Stimulated activated CD8-positive, alpha-beta memory T cell treated with anti-CD3 and anti-CD28 coated beads, Interleukin-2, amount 100 ng/mL, for 48 hours (primary cell): Measurements from ENCODE around the gene MCFD2.

Experiments
- DNase-seq, 2 donors: peaks; one replicate each; pipeline ENCODE4 v3.0.0-alpha.2; 2020; ENCODE audit warnings: low read depth in 2 of 2

MCFD2 gene

GRCh38 chr2:46915281-46915810 lies at the start of gene MCFD2:
Gene MCFD2 (minus strand): TSS chr2:46915806. CDS start chr2:46909171, 6,635 bp downstream.
- no peak for DNase-seq

GRCh38 chr2:46964835-46965560 lies 49.4 kb upstream of the MCFD2 start:
- no peak for DNase-seq

- no peak for DNase-seq
Measured at GRCh38 chr2:46963941-46964673, 48.5 kb upstream of the MCFD2 start.

DNA sequence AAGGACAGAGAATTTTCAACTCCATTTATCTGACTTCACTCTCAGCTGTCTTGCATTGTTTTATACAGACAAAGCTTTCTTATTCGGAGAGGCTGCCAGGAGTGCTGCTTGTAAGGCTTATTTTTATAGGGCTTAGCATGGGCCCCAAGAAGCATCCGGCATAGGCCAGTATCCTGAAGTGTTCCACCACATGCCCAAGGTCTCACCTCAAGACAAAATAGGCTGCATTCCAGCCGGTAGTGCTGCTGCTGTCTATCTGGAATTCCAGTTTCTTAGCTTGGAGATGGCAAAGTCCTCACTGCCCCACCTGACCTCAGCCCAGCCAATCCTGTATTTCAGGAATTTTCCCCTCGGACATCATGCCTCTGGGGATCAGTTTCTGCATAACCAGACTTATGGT lies 47.6 kb upstream of the MCFD2 start:
- no peak for DNase-seq

DNA sequence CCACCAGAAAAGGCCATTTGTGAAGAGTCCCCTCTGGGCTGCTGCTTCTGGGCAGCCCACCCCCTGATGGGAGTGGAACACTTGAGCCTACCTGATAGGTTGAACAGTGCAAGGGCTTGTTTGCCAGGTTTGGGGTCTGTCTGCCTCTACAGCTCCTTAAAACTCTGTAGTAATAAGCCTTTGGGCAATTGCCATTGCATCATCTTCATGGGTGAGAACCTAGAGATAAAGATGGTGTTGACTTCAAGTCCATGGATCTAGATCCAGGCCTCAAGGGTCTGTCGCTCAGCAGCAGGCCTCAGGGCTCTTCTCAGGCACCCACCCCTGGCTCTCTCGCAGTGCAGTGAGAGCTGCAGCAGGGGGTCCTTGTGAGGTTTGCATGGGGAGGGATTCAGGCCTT lies 47.1 kb upstream of the MCFD2 start:
- DNase-seq, result no peak

DNA sequence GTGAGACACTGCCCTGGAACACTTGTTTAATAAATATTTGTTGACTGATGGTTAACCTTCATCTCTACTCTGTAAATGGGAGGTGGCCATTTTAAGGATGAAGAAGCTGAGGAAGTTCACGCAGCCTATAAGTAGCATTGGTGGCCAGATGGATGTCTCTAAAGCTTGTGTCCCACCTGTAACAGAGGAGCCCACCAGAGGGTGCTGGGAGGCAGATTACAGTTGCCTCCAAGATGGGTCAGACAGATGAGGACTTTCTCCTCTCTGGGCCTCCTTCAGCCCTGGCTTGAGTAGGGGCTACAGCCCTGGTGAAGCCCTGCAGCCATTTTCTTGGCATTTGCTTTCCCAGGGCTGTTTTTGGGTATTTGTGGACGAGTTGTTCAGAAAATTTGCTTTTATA lies 45.0 kb upstream of the MCFD2 start:
- DNase-seq, result no peak

GRCh38 chr2:46958431-46959017 lies 42.9 kb upstream of the MCFD2 start:
- no peak for DNase-seq

DNA sequence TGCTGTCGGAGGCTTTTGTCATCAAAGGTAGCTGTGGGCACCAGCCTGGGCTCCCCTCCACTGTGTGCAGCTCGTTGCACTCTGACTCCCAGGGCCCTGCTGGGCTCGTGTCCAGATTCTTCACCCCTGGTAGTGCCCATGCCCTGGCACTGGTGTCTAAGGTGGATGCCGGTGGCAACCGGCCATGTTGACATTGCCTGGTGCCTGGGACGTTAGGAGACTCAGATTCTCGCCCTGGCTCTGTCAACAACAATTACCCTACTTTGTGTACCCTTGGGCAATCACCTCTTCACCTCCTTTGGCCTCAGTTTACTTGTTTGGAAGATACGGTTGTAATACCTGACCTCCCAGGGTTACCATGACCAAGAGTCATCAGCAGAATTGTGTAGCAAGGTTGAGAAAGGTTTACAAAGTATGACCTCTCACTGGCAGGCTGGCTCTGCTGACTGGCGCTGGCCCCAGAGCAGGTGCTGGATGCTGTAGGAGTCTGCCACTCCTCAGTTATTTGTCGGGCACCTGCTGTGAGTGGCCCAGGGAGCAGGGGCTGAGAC lies 41.5 kb upstream of the MCFD2 start:
- no peak for DNase-seq

DNA sequence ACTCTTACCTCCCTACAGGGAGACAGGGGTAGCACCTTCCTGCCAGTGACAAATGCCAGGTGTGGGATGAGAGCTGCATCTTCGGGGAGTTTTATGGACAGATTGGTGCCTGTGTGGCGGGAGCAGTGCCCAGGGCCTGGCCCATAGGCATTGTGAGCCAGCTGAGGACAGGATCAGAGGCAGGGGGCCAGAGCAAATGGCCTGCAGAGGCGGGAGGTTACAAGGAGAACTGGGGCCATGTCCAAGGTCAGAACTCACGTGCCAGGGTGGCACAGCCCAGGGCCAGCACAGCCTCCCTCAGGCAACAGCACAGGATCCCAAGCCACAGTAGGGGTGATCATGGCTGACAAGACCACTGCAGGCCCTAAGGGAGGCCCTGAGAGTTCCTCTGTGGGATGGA lies 40.2 kb upstream of the MCFD2 start:
- no peak for DNase-seq

- DNase-seq, result no peak
Measured at GRCh38 chr2:46954951-46955571, 39.5 kb upstream of the MCFD2 start.

DNA sequence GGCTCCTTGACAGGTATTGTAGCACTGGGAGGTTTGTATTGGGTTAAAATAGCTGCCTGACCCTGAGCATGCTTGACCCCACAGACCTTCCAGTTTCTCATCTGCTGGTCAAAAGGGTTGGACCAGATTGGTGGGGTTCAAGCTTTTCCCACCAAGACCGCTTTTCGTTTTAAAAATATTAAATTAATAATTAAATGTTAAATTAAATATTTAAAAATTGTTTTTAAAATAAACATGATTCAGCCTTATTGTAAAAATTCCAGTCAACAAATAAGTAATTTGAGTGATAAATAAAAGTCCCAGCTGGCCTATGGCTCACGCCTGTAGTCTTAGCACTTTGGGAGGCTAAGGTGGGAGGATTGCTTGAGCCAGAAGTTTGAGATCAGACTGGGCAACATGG lies 36.6 kb upstream of the MCFD2 start:
- DNase-seq, result no peak

DNA sequence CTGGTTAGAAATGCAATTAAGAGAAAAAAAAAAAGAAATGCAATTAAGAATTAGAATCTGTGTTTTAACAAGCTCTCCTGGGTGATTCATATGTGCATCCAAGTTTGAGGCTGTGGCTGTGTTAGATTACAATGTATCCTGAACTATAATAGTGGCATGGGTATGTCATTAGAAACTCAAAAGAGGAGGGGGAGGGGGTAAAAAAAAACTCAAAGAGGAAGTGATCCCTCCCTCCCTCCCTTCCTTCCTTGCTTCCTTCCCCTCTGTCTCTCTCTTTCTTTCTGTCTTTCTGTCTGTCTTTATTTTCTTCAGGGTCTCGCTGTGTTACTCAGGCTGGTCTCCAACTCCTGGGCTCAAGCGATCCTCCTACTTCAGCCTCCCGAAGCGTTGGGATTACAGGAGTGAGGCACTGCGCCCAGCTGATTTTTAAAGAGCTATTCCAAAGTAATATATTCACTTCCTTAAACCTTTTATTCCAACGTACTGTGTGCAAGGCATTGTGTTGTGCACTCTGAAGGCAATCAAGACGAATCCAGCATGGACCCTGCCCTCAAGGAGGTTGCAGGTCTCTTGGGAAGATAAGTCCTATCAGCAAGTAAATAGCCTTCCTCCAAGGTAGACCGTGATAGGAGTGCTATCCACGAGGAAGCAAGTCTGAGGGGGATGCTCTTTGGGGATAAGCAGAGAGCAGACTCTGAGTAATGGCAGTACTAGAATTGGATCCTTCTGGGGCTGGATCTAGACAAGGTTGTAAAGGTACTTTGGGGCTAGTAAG lies 35.9 kb upstream of the MCFD2 start:
- no peak for DNase-seq

- no peak for DNase-seq
Measured at GRCh38 chr2:46950314-46950713, 34.7 kb upstream of the MCFD2 start.

- no peak for DNase-seq
Measured at GRCh38 chr2:46947841-46948240, 32.2 kb upstream of the MCFD2 start.

DNA sequence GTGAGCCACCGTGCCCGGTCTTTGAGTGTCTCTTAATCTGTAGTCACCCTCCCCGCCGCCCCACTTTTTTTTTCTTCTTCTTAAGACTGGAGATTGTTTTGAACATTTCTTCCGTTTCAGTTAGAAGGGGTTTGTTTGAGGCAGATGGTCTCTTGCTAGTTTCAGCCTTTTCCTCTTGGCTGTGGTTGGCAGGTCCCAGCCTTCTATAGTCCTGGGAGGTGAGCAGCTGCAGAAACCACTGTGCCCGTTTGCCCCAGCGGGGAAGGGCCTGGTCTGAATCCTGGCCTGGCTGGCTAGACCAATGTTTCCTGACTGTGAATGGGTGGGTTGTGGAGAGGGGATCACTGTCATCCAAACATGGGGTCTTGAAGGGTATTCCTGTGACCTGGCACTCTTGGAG lies 30.1 kb upstream of the MCFD2 start:
- no peak for DNase-seq

DNA sequence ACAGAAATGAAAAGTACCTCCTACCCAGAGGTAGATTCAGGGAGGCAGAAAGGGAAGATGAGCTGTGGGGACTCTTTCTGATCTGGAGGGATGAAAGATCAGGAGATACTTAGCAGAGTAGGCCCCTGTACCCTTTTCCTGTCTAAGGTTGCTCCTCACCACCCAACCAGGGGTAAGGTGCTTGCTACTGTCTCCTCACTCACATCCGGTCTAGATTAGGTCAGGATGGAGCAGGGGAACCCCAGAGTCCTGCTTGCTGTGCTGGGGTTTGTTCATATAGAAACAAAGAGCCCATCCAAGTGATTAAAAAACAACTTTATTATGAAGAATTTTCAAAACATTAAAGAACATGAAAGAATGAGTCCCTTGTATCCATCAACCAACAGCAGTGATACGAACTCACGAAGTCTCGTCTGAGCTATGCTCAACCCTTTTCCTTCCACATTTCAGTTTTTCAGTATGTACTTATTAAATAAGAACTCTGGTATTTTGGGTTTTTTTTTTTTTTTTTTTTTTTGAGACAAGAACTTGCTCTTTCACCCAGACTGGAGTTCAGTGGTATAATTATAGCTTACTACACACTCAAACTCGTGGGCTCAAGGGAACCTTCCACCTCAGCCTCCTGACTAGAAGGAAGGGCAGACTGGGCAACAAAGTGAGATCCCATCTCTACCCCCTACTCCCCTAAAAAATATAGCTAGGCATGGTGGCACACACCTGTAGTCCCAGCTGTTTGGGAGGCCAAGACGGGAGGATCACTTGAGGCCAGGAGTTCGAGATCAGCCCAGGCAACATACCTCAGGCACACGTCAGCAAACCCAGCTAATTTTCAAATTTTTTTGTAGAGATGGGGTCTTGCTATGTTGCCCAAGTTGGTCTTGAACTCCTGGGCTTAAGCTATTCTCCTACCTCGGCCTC lies 28.5 kb upstream of the MCFD2 start:
- DNase-seq, result peak; percentile 30 to 61

DNA sequence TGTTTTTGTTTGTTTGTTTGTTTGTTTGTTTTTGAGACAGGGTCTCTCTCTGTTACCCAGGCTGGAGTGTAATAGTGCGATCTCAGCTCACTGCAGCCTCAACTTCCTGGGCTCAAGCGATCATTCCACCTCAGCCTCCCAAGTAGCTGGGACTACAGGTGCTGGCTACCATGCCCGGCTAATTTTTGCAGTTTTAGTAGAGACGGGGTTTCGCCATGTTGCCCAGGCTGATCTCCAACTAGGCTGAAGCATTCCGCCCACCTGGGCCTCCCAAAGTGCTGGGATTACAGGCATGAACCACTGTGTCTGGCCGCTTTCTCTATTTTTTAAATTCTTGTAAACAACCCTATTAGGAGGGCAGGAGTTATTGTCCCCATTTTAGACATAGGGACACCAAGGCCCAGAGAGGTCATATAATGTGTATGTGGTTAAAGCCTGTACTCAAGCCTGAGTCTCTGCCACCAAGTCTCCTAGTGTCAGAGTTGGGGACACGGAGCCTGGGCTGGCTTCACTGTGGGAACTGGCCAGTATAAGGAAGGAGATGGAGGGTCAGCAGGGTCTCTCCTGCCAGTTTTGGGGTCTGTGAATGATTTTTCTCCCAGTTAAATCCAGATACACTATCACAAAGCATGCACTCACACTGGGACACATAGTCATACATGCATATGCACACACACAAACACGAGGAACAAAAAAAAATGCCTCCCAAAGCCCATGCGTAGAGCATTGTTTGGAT lies 27.5 kb upstream of the MCFD2 start:
- DNase-seq, result no peak

- DNase-seq, result peak; percentile 54 to 59
Measured at GRCh38 chr2:46942143-46942526, 26.5 kb upstream of the MCFD2 start.

DNA sequence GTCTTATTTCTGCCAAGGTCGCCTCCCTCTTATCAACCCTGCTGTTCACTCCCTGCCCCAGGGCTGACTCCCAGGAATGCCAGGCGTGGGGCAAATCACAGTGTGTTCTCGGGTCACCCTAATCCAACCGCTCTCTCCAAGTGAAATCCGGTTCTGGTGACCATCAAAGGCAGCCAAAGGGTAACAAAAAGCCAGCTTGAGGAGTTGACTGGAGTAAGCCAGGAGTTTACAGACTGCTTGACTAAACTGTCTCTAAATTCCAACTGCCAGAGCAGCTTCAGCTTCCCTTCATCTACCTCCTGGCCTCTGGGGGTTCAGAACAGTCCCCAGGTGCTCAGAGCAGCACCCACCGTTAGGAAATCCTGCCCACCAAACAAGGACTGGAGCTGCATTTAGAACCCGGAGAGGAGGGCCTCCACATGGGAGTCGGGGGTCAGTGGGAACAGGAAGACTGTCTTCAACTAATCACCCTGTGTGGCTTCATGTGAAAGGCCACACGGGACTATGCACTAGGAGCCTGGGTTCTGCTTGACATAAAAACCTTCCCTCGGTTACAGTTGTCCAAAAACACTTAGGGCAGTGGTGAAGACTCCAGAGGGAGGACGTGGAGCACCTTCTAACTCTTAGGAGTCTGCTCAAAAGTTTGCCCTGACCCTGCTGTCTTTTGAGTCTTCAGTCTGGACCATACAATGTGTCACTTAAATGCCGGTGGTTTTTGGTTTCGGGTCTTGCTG lies 24.2 kb upstream of the MCFD2 start:
- DNase-seq, result no peak
